NCI-H1105 (cell line): ENCODE measurements around the gene TMEM170A.
A peak's percentile ranks its signal among the peaks of the same experiment; 100 is the strongest.
"Not testable (repeated sequence)": the region's sequence is repeated elsewhere in the genome, so short reads cannot be mapped to it uniquely, and the experiment has no call there.

ENCODE experiments used
- DNase-seq: peaks from one replicate; lab custom pipeline; 2025; lab: John Stamatoyannopoulos, UW

TMEM170A gene, protein sequence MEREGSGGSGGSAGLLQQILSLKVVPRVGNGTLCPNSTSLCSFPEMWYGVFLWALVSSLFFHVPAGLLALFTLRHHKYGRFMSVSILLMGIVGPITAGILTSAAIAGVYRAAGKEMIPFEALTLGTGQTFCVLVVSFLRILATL

DNA sequence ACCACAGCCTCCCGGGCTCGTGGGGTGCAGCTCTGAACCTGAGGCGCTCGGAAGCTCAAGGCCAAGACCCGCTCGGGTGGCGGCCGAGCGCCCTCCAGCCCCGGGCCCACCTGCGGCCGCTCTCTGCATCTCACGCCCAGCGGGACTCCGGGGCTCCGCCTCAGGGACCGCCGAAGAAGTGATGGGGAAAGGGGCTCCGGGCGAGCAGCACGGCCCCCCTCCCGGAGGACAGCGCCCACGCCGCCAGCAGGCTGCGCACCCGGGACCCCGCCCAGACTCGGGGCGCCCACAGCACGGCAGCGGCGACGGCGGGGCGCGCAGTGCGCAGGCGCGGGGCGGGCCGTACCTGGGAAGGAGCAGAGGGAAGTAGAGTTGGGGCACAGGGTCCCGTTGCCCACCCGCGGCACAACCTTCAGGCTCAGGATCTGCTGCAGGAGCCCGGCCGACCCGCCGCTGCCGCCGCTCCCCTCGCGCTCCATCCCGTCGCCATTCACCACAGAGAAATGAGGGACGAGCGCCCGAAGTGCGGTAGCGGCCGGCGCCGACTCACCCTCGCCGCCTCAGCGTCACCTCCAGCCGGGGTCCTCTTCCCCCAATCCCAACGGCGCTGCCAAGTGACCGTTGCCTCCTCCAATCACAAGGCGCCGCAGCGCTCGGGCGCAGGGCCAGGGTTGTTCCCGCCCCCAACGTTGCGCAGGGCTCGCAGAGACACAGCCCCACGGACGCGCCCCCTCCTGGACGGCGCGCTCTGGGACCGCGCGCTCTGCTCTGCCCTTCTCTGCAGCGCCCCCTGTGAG lies at the start of gene TMEM170A:
Gene TMEM170A (minus strand): TSS at position 568 of the 797 bp plus-strand sequence. CDS start 89 bp downstream, at position 479.
- DNase-seq = peak; percentile 91

GRCh38 chr16:75506574-75506973 lies 42.1 kb upstream of the TMEM170A start:
- no peak for DNase-seq

GRCh38 chr16:75506107-75506506 lies 41.6 kb upstream of the TMEM170A start:
- DNase-seq = no peak

DNA sequence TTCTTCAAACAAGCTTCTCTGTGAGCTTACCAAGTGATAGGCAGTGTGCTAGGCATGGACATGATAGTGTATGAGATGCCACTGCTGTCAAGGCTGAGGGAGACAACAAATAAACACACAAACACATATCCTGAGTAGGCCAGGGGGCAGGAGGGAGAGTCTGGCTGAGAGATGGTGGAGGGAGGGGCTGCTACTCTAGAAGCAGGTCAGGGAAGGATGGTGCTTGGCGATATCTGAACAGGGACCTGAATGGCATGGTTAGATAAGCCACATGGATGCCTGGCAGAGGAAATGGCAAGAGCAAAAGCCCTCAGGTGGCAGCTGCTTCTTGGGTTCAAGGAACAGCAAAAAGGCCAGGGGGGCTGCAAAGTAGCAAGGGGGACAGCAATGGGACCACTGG lies 39.3 kb upstream of the TMEM170A start:
- DNase-seq = no peak

DNA sequence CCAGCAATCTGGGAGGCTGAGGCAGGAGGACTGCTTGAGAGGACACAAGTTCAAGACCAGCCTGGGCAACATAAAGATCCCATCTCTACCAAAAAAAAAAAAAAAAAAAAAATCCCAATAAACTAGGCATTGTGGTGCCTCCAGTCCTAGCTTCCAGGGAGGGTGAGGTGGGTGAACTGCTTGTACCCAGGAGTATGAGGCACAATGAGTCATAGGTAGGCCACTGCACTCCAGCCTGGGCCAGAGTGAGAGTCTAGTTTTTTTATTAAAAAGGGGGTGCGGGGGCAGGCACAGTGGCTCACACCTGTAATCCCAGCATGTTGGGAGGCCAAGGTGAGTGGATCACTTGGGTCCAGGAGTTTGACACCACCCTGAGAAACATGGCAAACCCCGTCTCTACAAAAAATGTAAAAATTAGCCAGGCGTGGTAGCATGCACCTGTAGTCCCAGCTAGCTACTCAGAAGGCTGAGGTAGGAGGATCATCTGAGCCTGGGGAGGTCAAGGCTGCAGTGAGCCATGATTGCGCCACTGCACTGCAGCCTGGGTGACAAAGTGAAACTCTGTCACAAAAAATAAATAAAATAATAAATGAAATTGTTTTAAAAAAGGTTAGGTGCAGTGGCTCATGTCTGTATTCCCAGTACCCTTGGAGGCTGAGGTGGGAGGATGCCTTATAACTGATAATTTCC lies 38.6 kb upstream of the TMEM170A start:
- no peak for DNase-seq

DNA sequence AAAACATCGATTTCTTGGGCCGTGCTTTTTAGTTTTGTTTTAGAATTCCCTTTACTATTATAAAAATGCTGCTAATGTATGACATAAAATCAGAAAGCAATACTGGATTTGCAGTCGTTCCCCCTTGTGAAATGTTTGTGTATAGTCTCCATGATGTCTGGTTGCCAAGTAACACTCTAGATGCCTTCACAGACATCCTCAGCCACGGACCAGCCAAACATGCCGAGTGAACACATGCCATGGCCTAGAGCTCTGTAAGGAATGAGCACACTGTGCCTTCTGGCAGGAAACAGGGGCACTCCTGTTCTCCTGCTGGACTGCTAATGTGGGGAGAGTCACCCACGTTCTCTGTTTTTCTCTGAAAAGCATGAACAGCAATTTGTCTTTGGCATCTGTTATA lies 37.3 kb upstream of the TMEM170A start:
- DNase-seq = not testable (repeated sequence)

DNA sequence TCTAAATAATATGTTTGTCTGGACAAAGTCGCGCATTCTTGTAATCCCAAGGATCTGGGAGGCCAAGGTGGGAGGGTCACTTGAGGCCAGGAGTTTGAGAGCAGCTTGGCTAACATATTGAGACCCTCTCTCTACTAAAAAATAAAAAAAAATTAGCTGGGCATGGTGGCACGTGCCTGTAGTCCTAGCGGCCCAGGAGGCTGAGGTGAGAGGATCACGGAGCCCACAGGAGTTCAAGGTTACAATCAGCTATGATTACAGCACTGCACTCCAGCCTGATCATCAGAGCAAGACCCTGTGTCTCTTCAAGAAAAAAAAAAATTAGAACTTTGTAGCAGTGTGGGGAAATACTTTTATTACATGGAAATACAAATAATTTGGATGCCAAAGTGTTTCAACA lies 36.9 kb upstream of the TMEM170A start:
- DNase-seq = no peak

DNA sequence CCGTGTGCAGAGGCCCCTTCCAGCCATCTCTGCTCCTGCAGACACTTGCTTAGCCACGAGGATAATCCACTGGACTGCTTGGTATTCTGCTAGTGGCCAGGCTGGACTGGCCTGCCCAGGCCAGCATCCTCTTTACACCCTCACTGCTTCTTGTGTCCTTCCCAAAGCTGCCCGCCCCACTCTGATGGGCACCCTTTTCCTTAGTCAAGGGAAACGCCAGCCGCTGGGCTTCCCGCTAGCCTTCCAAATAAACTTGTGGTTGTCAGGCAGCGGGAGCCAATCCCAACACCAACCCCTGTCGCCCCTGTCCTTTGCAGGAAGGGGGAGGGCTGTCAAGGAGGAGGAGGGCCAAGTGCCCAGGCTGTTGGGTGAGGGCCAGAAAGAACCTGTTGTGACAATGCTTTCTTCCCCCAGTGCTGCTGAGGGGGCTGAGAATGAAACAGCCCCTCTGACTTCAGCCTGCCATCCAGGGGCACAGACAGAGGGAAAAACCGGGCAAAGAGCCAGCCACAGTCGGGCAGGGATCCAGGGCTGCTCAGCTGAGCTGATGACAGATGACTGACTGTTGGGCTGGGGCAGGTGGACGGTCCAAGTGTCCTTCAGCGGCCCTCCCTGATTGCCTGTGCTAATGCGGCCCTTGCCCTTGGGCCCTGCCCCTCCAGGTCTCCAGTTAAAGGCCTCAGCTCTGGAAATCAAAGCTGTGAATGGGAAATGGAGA lies 34.3 kb upstream of the TMEM170A start:
- DNase-seq = peak; percentile 29

- DNase-seq = no peak
These were observed 33.1 kb upstream of the TMEM170A start for GRCh38 chr16:75497558-75497957.

GRCh38 chr16:75495076-75495674 lies 30.7 kb upstream of the TMEM170A start, which contains the start of gene CHST6:
Gene CHST6 (minus strand): TSS chr16:75495441. CDS start chr16:75479828, 15,613 bp downstream.
- no peak for DNase-seq

- no peak for DNase-seq
These were observed 30.2 kb upstream of the TMEM170A start for GRCh38 chr16:75494661-75495075.

DNA sequence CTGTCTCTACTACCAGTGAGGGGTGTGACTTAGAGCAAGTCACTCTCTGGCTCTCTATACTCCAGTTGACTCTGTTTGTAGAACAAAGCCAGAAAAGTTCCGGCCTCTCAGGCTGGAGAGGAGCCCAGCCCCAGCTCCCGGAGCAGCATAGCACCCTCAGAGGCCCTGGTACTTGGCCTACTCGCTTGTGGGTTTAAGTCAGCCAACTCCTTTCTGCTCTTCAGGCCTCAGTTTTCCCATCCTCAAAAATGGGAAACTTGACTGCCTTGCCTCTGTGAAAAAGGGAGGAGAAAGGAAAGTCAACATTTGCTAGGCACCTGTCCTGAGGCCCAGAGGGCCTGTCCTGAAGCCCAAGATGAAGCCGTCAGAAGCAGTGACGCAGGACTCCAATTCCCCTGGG lies 29.7 kb upstream of the TMEM170A start:
- DNase-seq = no peak

DNA sequence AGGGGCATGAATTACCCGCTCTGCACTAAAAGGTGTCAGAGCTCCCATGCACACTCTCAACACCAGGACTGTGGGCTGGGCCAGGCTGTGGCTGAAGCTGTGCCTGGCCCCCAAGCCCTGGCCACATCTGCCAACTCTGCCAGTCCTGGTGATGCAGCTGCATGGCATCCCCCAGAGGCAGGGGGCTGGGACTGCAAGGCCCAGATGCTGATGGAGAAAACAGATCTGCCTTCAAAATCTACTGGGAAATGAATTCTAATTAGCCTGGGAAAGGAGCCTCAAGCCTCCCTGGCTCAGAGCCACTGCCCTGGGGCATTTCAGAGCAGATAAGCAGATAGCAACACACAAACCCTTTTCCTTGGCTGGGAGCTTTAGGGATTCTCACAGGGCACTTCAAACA lies 27.4 kb upstream of the TMEM170A start:
- peak; percentile 65 for DNase-seq

DNA sequence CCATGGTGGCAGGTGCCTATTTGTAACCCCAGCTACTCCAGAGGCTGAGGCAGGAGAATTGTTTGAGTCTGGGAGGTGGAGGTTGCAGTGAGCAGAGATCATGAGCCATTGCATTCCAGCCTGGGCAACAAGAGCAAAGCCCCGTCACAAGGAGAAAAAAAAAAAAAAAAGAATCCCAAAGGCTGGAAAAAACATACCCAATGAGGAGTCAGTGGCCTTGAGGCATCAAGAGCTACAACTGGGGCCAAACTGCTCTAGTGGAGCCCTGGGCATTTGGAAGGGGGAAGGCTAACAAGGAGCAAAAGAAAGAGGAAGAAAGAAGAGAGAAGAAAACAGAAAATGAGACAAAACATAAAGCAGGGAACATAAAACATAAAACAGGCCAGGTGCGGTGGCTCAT lies 23.8 kb upstream of the TMEM170A start:
- no peak for DNase-seq

GRCh38 chr16:75486676-75487313 lies 22.3 kb upstream of the TMEM170A start:
- DNase-seq = no peak

- peak; percentile 52 for DNase-seq
These were observed 21.7 kb upstream of the TMEM170A start for GRCh38 chr16:75486014-75486675.

DNA sequence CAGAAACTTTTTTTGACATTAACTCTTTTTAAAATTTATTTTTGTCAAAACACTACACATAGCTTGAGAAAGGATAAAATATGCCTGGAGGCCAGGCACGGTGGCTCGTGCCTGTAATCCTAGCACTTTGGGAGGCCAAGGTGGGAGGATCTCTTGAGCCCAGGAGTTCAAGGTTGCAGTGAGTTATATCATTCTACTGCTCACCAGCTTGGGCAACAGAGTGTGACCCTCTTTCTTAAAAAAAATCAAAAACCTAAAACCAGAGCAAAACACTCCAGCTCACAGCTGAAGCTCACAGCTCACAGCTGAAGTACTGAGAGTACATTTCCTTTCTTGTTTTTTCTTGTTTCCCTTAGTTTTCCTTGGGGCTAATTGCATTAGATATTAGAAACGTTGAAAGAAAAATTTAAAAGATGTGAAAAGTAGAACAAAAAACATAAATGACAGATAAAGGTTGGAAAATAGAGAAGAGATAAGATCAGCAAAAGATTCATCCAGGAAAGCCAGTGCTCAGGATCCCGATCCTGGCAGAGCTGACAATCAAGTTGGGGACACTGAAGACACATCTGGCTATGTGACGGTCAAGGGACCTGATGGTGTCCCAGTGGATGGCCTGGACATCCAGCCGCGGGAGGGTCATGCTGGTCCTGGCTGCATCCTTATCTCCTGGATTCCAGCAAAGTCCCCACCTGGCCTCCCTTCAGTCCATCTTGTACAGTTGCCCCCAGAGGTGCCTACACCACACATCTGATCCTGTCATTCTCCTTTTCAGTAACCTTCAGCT lies 20.9 kb upstream of the TMEM170A start:
- no peak for DNase-seq

- DNase-seq = no peak
These were observed 18.7 kb upstream of the TMEM170A start for GRCh38 chr16:75483222-75483621.

DNA sequence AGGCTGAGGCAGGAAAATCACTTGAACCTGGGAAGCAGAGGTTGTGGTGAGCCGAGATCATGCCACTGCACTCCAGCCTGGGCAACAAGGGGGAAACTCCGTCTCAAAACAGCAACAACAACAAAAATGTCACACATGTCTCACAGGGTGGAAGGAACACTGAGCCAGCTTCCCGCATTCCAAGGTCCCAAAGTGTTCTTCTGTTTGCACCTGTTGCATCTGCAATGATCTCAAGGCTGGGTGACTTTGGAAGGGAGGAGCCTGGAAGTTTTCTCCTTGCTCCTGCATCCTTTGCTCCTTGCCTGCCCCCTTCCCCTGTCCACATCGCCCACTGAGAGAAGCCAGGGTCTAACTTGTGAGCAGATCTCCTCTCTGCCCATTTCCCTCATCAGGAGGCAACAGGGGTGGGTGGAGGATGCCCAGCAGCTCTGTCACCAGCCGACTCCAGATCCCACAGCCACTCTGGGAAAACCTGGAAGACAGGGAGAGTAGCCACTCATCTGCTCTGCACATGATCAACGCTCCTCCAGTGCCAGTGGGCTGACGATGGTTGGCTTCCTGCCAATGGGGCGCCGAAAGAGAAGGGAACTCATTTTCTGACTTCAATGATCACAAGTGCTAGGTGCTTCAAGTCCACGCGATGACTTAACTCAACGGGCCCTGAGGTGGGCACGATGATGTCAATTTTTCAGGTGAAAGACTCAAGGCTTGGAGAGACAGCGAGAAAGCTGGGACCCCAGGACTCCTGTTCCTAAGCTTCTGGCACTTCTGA lies 18.1 kb upstream of the TMEM170A start:
- peak; percentile 8 for DNase-seq
